Hypothalamus (tissue), 51 donors: Measurements from ENCODE around the gene VTI1A.
"Not testable (repeated sequence)": the region's sequence is repeated elsewhere in the genome, so short reads cannot be mapped to it uniquely, and the experiment has no call there.

Experiments
- DNase-seq, 51 donors: peaks; one replicate each; lab custom pipeline; 2025; lab: John Stamatoyannopoulos, UW

The VTI1A gene

GRCh38 chr10:112448888-112449287, 1.9 kb downstream of the VTI1A start:
- DNase-seq: no peak

DNA sequence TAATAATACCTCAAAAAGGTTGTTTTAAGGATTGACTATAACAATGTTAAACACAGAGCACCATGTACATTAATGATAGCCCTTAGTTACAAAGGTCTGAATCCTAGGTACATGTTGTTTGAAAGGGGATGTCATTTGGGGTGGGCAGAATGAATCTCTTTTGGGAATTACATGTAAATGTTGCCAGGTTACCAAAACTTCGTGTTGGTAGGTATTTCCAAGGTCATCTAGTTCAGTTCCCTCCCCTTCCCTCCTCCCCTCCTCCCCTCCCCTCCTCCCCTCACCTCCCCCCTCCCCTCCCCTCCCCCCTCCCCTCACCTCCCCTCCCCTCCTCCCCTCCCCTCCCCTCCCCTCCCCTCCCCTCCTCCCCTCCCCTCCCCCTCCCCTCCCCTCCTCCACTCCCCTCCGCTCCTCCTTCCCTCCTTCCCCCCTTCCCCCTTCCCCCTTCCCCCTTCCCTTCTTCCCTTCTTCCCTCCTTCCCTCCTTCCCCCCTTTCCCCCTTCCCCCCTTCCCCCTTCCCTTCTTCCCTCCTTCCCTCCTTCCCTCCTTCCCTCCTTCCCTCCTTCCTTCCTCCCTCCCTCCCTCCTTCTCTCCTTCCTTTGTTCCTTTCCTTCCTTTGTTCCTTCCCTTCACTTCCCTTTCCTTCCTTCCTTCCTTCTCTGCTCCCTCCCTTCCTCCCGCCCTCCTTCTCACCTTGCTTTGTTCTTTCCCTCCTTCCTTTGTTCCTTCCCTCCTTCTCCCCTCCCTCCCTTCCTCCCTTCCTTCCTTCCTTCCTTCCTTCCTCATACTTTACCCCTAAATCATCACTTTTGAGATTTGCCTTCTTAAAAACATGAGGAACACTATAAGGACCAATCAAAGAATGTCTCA, 8.1 kb downstream of the VTI1A start:
- DNase-seq: no peak

- no peak for DNase-seq
Measured at GRCh38 chr10:112456533-112456932, 9.5 kb downstream of the VTI1A start.

DNA sequence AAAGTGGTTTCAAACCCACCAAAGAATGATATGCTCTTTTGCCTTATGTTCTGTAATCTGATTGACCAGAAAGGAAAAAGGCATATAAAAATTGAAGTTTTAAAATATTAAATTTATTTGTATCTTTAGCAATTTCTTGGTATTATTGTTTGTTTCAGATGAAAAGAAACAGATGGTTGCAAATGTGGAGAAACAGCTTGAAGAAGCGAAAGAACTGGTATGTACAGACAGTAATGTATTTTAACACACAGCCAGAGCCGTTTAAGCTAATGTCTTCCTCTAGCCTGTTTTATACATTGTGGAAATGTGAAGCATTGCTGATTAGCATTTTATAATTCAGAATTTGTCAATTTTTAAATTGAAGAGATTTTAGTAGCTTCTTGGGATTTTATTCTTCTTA, 13.4 kb downstream of the VTI1A start:
- no peak for DNase-seq

DNA sequence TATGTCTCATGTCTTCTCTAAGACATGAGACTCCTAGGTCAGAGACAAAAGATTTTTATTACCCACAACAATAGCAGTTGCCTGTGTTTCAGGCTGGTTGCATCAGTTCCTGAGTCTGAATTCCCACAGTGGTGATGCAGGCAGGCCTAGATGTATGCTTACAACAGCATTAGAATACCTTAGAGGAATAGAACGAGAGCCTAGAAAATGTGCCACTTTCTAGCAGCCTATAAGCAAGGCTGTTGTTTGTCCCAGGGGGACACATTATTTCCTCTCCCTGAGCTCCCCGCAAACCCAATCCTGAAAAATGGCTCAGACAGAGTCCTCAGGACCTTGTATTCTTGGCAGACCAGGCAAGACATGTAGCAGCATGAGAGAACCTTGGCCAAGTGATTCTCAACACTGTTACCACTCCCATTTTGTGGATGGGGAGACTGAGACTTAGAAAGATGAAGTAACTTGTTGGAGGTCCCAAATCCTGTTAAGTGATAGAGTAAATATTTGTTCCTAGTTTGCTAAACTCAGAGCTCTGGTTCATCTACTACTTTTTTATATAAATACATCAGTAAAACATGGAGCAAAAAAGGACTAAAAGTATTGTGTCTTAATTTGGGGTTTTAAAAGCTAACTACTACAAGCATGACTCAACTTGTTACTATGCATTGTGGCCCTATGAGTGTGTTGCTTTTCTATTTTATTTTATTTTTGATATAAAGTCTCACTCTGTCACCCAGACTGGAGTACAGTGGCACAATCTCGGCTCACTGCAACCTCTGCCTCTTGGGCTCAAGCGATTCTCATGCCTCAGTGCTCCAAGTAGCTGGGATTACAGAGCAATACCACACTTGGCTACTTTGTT, 14.2 kb downstream of the VTI1A start:
- DNase-seq: no peak

DNA sequence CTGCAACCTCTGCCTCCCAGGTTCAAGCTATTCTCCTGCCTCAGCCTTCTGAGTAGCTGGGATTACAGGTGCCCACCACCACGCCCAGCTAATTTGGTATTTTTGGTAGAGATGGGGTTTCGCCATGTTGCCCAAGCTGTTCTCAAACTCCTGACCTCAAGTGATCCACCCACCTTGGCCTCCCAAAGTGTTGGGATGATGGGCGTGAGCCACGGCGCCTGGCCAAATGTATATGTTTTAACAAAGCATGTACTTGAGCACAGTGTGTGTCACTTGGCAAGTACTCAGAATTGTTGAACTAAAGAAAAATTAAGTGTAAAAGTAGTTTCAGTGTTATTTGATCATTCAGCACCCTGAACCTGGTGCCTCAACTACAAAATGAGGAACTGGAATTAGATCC, 17.1 kb downstream of the VTI1A start:
- not testable (repeated sequence) for DNase-seq

DNA sequence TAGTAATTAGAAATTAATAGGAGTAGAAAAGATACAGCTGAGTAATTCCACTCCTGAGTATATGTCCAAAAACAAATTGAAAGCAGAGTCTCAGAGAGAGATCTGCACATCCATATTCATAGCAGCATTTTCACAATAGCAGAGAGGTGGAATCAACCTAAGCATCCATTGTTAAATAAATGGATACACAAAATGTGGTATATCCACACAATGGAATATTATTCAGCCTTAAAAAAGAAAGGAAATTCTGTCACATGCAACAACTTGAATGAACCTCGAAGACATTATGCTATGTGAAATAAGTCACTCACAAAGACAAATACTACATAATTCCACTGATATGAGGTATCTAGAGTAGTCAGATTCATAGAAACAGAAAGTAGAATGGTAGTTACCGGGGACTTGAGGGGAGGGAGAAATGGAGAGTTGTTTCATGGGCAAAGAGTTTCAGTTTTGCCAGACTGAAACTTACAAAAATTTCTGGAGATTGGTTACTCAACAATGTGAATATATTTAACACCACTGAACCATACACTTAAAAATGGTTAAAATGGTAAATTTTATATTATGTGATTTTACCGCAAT, 18.4 kb downstream of the VTI1A start:
- no peak for DNase-seq

- no peak for DNase-seq
Measured at GRCh38 chr10:112466802-112467201, 19.8 kb downstream of the VTI1A start.

GRCh38 chr10:112467541-112468075, 20.6 kb downstream of the VTI1A start:
- DNase-seq: no peak

GRCh38 chr10:112471878-112472487, 25.0 kb downstream of the VTI1A start:
- peak in 8 of 51 donors; percentile 1 to 39 (median 8) for DNase-seq

- DNase-seq: no peak
Measured at GRCh38 chr10:112475575-112476218, 28.7 kb downstream of the VTI1A start.

DNA sequence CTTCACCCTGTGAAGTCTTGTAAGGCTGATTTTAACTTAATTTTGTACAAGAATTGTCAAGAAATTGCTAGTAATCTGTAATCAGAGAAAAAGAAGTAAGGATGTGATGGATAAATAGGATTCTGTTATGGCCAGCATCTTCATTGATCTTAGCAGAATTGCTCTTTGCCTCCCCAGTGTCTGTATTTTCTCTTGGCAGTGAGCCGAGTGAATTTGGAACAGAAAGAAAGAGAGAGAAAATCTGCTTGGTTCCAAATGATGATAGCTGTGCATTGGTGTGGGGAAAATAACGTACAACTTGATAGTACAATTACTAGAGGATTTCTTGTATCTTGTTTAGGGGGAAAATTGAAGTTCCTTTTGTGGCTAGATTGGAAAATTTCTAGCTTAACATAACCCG, 34.6 kb downstream of the VTI1A start:
- DNase-seq: no peak

- DNase-seq: no peak
Measured at GRCh38 chr10:112484399-112484798, 37.4 kb downstream of the VTI1A start.

- DNase-seq: no peak
Measured at GRCh38 chr10:112487964-112488363, 40.9 kb downstream of the VTI1A start.

- DNase-seq: peak in 1 of 51 donors; percentile 6
Measured at GRCh38 chr10:112490545-112490944, 43.5 kb downstream of the VTI1A start.

- no peak for DNase-seq
Measured at GRCh38 chr10:112491144-112491543, 44.1 kb downstream of the VTI1A start.

GRCh38 chr10:112492736-112493135, 45.7 kb downstream of the VTI1A start:
- DNase-seq: no peak

GRCh38 chr10:112497347-112497950, 50.4 kb downstream of the VTI1A start:
- DNase-seq: no peak

- no peak for DNase-seq
Measured at GRCh38 chr10:112498806-112499205, 51.8 kb downstream of the VTI1A start.

DNA sequence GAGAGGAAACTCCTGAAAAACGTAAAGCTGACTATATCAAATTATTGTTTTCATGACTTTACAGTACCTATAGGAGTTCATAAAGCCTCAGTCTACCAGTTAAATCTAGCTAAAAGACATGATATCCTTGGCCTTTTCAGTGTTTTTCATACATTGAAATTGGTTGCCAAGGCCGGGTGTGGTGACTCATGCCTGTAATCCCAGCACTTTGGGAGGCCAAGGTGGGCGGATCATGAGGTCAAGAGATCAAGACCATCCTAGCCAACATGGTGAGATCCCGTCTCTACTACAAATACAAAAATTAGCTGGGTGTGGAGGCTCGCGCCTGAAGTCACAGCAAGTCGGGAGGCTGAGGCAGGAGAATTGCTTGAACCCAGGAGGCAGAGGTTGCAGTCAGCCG, 53.0 kb downstream of the VTI1A start:
- not testable (repeated sequence) for DNase-seq
